Caco-2 (cell line): ENCODE measurements around the gene DNLZ. TPM values are rescaled to one million over a fixed set of nuclear protein-coding genes. Genes with fewer than 3 reads are reported as not detected.

Experiments used
- BruUV-seq: library from RNA; stranded (reverse); fragments of 400-500 nt; replicated peaks from 2 replicates; lab custom pipeline; 2021; lab: Mats Ljungman, UMichigan
- CTCF ChIA-PET: fragments of 300-600 bp; sonication (Branson Sonifier 250); formaldehyde crosslinking; loops from one replicate; lab custom pipeline; 2022; ENCODE audit warnings: antibody characterized with exemption; lab: Charles Lee
- POLR2A ChIA-PET: fragments of 300-600 bp; sonication (Branson Sonifier 250); formaldehyde crosslinking; loops from one replicate; lab custom pipeline; 2022; ENCODE audit warnings: antibody characterized with exemption; lab: Charles Lee
- DNase-seq, 2 experiments: peaks; one replicate each; pipeline versions ENCODE4 v3.0.0 to v3.0.0-alpha.2; 2020 to 2022
- H3K27me3 ChIP-seq: replicated peaks from 2 replicates; pipeline ENCODE4 v1.6.0; 2011; ENCODE audit warnings: low read length; ENCODE audit not compliant: control insufficient read depth, insufficient read depth
- H3K36me3 ChIP-seq: 2 replicates; pipeline ENCODE4 v1.5.1; 2011; ENCODE audit warnings: low read length; ENCODE audit not compliant: control insufficient read depth, insufficient read depth
- H3K4me1 ChIP-seq: fragments of 250-450 bp; sonication (Bioruptor Pico); 2 replicates; pipeline ENCODE4 v1.5.1; 2020; ENCODE audit warnings: mild to moderate bottlenecking
- H3K4me3 ChIP-seq: 2 replicates; pipeline ENCODE4 v1.5.1; 2011; ENCODE audit warnings: low read depth, mild to moderate bottlenecking, control low read depth, low read length
- H3K9me3 ChIP-seq: fragments of 250-450 bp; sonication (Bioruptor Pico); 2 replicates; pipeline ENCODE4 v1.5.1; 2020; ENCODE audit warnings: mild to moderate bottlenecking, moderate library complexity
- H3K27ac Mint-ChIP-seq: one replicate; pipeline ENCODE4 v1.8.0; 2022; ENCODE audit warnings: mixed read lengths; ENCODE audit not compliant: unreplicated experiment
- H3K27me3 Mint-ChIP-seq: one replicate; pipeline ENCODE4 v1.8.0; 2022; ENCODE audit warnings: mixed read lengths; ENCODE audit not compliant: insufficient read depth, unreplicated experiment
- H3K36me3 Mint-ChIP-seq: one replicate; pipeline ENCODE4 v1.8.0; 2022; ENCODE audit warnings: mild to moderate bottlenecking, mixed read lengths; ENCODE audit not compliant: insufficient read depth, unreplicated experiment
- H3K4me1 Mint-ChIP-seq: one replicate; pipeline ENCODE4 v1.8.0; 2022; ENCODE audit warnings: low read depth, mixed read lengths; ENCODE audit not compliant: unreplicated experiment
- H3K4me3 Mint-ChIP-seq: one replicate; pipeline ENCODE4 v1.8.0; 2022; ENCODE audit warnings: mild to moderate bottlenecking, moderate library complexity, mixed read lengths; ENCODE audit not compliant: unreplicated experiment
- H3K9me3 Mint-ChIP-seq: one replicate; pipeline ENCODE4 v1.8.0; 2022; ENCODE audit warnings: mixed read lengths; ENCODE audit not compliant: unreplicated experiment
- CTCF ChIP-seq, 2 experiments: fragments of 200-600 bp in 1 of 2; IDR thresholded peaks; 1 replicate in 1 of 2; 2 replicates in 1 of 2; pipeline versions ENCODE4 v1.5.1 to v1.8.0; 2011 to 2022; ENCODE audit warnings: antibody characterized with exemption in 1 of 2, control low read depth in 1 of 2, inconsistent platforms in 1 of 2, low read depth in 1 of 2, low read length in 1 of 2, mild to moderate bottlenecking in 1 of 2, moderate library complexity in 1 of 2; ENCODE audit not compliant: insufficient read depth in 1 of 2, severe bottlenecking in 1 of 2, unreplicated experiment in 1 of 2
- intact Hi-C: fragments of 100-400 bp; cut with micrococcal nuclease; formaldehyde crosslinking; loops from one replicate; pipeline ENCODE4 v1.10.0; 2022; ENCODE audit not compliant: unreplicated experiment
- total RNA-seq: library from RNA; stranded (reverse); gene quantifications from 2 replicates; pipeline ENCODE4 v1.2.3, GENCODE V29; 2022

DNLZ gene
- total RNA-seq, 1 experiment from 2014 or later = 29.1 TPM

GRCh38 chr9:136310273-136311030, 53.1 kb downstream of the DNLZ start:
- ChIA-PET CTCF (no interaction called here), POLR2A (no interaction called here)
- Histone ChIP-seq H3K9me3 (peaks cover 16% of the 10 kb centered on the region), H3K36me3 (no peaks in the 10 kb centered on the region), H3K4me1 (no peaks in the 10 kb centered on the region), H3K27me3 (no peaks in the 10 kb centered on the region), H3K4me3 (no peak overlapping the region)
- Mint-ChIP-seq H3K4me1 (no peaks in the 10 kb centered on the region), H3K4me3 (no peak overlapping the region), H3K27ac (no peak overlapping the region), H3K27me3 (no peaks in the 10 kb centered on the region), H3K36me3 (no peaks in the 10 kb centered on the region), H3K9me3 (peaks cover 14% of the 10 kb centered on the region)
- no peak for DNase-seq
- intact Hi-C loops = no loop called here
- no TSS peak for BruUV-seq
- TF ChIP-seq CTCF (IDR thresholded peaks at IDR 0.05; ENCODE audit: insufficient read depth in 1 of 2, low read depth in 1 of 2, low read length in 1 of 2, severe bottlenecking in 1 of 2, unreplicated experiment in 1 of 2) = no peak

GRCh38 chr9:136309806-136310220, 53.7 kb downstream of the DNLZ start:
- Histone ChIP-seq H3K4me3 (no peak overlapping the region), H3K4me1 (no peaks in the 10 kb centered on the region), H3K27me3 (no peaks in the 10 kb centered on the region), H3K9me3 (peaks cover 10% of the 10 kb centered on the region), H3K36me3 (no peaks in the 10 kb centered on the region)
- CTCF ChIA-PET = no interaction called here
- TF ChIP-seq CTCF (IDR thresholded peaks at IDR 0.05; ENCODE audit: insufficient read depth in 1 of 2, low read depth in 1 of 2, low read length in 1 of 2, severe bottlenecking in 1 of 2, unreplicated experiment in 1 of 2) = no peak
- H3K4me3 Mint-ChIP-seq = no peak overlapping the region
- intact Hi-C loops = no loop called here
- H3K27me3 Mint-ChIP-seq = no peaks in the 10 kb centered on the region
- no peaks in the 10 kb centered on the region for H3K4me1 Mint-ChIP-seq
- peaks cover 7% of the 10 kb centered on the region for H3K9me3 Mint-ChIP-seq
- POLR2A ChIA-PET = no interaction called here
- H3K27ac Mint-ChIP-seq = no peak overlapping the region
- BruUV-seq = no TSS peak
- DNase-seq = no peak
- no peaks in the 10 kb centered on the region for H3K36me3 Mint-ChIP-seq

Other genes starting within 250 kb of the DNLZ start
- 35.6 and 38.2 TPM in 2 replicates for gene TMEM250, start 244.9 kb downstream of the DNLZ start, total RNA-seq
- gene LHX3, start 158.6 kb downstream of the DNLZ start, total RNA-seq = 1.1 and 1.2 TPM in 2 replicates
- 26.9 and 29.6 TPM in 2 replicates for gene QSOX2, start 117.9 kb downstream of the DNLZ start, total RNA-seq
- gene CCDC187, start 59.6 kb downstream of the DNLZ start, total RNA-seq = 0.09 and 0.11 TPM in 2 replicates
- 25.7 and 26.5 TPM in 2 replicates for gene GPSM1, start 36.2 kb downstream of the DNLZ start, total RNA-seq
- 1.7 and 2.6 TPM in 2 replicates for gene CARD9, start 9.9 kb upstream of the DNLZ start, total RNA-seq
- 15.3 and 17.2 TPM in 2 replicates for gene SNAPC4, start 36.4 kb upstream of the DNLZ start, total RNA-seq
- gene ENTR1, start 46.9 kb upstream of the DNLZ start, total RNA-seq = 85.2 and 92.6 TPM in 2 replicates
- 89.9 and 91.5 TPM in 2 replicates for gene PMPCA, start 46.9 kb upstream of the DNLZ start, total RNA-seq
- gene INPP5E, start 76.1 kb upstream of the DNLZ start, total RNA-seq = 18.6 and 20.0 TPM in 2 replicates
- gene SEC16A, start 119.3 kb upstream of the DNLZ start, total RNA-seq = 76.4 and 81.3 TPM in 2 replicates
- 5.5 and 6.3 TPM in 2 replicates for gene NOTCH1, start 182.3 kb upstream of the DNLZ start, total RNA-seq